ENCODE results near the gene PRSS36. TPM values are rescaled to one million over a fixed set of nuclear protein-coding genes. Genes with fewer than 3 reads are reported as not detected.
"Not testable (repeated sequence)": the region's sequence is repeated elsewhere in the genome, so short reads cannot be mapped to it uniquely, and the experiment has no call there.

PRSS36 gene
- 1 to 10 TPM in 2 of 3 donors, under 1 TPM in 1; 0.78 to 1.4 (median 1.2) TPM for polyA plus RNA-seq (ENCODE audit: insufficient read length in 3 of 3)

DNA sequence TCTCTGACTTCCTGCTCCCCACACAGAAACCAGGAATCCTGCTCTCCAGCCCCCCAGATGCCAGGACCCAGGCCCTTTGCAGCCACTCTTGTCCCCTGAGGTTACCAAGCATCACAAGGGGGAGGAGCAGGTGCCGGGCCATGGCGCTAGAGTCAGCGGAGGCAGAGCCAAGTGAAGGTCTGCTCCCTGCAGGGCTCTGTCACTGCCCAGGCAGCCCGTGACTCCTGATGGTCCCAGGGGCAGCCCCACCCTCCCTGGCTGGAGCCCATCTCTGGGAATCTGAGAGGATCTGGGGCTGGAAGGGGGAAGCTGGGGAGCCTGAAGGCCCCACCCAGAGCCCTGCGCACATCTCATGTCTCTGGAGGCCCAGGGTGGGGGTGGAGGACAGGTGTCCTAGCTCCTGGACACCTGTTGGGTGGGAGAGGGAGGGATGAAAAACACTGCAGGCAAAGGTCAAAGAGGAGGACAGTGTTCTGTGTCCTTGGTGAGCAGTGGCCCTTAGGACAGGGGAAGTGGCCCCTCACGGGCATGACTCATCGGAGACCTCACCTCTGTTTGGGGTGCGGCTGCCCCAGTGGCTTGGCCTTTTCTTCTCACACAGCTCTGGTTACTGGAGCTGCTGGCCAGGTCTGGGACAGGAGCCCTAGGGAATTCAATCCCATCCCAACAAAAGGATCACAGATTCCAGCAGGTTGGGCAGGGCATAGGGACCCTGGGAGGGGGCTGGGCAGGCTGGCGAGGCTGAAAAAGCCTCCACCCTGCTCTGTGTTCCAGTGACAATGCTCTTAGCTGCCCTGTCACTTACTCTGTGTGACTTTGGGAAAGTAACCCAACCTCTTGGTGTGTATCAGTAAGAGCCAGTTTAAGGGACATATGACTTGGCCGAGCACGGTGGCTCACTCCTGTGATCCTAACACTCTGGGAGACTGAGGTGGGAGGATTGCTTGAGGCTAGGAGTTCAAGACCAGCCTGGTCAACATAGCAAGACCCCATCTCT is at the start of gene PRSS36:
PRSS36 (minus strand) TSS at position 173 of the 997 bp plus-strand sequence; CDS start at position 142, 31 bp downstream.
- DNase-seq (ENCODE audit: low read depth in 3 of 3, low spot score in 2 of 3), result no peak

DNA sequence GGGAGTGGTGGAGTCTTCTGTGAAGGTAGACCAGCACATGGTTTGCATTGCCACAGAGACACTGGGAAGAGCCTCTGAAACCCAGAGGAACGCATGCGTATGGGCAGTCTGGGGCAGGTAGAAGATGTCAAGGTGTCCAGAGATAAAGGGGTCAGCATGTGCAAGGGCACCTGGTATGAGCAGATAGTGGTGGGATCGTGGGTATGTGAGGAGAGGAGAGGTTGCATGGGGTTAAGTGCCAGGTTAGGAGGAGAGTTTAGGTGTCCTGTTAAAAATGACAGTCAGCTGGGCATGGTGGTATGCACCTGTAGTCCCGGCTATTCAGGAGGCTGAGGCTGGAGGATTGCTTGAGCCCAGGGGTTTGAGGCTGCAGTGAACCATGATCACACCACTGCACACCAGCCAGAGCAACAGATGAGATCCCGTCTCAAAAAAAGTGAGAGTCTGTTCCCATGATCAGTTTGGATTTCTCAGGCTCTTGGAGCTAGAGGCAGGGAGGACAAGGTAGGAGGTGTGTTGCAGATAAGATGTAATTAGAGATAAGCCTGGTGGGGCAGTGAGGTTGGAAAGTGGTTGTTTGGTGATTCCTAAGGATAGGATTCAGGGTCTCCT is 49.7 kb upstream of the PRSS36 start:
- no peak for DNase-seq (ENCODE audit: low read depth in 3 of 3, low spot score in 2 of 3)

DNA sequence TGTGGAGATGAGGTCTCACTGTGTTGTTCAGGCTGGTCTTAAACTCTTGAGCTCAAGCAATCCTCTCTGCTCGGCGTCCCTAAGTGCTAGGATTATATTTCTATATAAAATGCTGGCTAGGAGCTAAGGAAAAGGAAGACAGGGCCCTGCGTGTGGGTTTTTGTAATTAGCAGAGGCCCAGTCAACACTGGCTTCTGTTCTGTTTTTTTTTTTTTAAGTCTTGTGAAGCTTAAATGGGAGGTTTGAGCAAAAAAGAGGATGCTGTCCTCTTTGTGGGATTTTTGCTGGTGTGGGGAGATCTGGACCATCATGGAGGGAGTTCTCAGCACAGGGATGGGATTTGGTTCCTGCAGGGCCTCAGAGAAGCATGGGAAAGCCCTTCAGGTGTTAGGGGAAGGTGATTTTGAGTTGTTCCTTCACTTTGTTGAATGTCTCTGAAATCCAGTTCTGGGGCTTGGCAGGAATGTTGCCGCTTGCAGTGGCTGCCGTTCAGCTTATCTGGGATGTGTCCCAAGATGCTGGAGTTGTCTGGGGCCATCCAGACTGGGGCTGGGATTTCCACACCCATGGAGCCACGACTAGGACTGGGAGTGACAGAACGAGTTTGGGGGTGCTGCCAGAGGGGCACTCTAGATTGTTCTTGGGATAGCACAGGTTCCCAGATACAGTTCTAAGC is 48.5 kb upstream of the PRSS36 start:
- no peak for DNase-seq (ENCODE audit: low read depth in 3 of 3, low spot score in 2 of 3)

DNA sequence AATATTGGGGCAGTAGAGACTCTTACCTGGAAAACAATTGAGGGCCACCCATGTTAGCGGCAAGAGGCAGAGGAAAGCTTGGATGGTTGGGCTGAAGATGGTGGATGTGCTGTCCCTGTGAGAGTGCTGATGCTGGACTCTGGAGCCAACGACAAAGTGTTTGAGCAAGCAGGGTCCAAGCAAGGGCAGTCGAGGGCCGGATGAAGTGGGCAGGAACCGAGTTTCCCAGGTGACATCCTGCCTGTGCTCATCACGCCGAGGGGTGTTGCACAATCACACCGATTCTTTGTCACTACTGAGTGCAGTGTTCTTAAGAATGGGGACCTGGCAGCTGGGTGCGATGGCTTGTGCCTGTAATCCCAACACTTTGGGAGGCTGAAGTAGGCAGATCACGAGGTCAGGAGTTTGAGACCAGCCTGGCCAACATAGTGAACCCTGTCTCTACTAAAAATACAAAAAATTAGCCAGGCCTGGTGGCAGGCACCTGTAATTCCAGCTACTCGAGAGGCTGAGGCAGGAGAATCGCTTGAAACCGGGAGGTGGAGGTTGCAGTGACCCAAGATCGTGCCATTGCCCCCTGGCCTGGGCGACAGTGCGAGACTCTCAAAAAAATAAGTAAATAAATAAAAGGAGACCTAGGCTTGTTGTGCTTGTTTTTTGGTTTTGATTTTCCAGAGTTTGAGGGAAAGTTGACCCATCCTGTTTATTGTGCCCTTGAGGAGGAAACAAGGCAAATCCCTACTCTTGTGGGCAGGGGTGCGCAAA is 46.6 kb upstream of the PRSS36 start:
- DNase-seq (ENCODE audit: low read depth in 3 of 3, low spot score in 2 of 3), result no peak

DNA sequence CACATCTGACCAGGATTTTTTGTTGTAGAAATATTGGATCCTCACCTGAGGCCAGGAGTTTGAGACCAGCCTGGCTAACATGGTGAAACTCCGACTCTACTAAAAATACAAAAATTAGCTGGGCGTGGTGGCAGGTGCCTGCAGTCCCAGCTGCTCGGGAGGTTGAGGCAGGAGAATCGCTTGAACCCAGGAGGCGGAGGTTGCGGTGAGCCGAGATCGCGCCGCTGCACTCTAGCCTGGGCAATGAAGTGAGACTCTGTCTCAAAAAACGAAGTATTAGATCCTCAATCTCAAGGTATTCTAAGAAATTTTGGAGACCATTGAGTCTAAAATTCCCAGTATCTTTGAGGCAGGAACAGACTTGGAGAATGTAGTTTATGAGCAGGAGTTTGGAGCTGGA is 46.0 kb upstream of the PRSS36 start:
- DNase-seq (ENCODE audit: low read depth in 3 of 3, low spot score in 2 of 3), result not testable (repeated sequence)

DNA sequence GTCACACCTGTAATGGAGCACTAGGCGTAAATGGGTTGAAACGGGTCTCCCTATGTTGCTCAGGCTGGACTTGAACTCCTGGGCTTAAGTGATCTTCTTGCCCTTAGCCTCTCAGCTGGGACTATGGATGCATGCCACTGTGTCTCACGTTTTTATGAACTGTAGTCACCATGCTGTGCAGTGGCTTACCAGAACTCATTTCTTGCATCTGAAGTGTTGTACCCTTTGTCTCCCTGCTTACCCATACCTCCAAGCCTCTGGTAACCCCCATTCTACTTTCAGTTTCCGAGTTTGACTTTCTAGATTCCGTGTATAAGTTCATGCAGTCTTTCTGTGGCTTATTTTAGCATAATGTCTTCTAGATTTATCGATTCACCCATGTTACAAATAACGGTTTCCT is 45.0 kb upstream of the PRSS36 start:
- DNase-seq (ENCODE audit: low read depth in 3 of 3, low spot score in 2 of 3), result no peak

DNA sequence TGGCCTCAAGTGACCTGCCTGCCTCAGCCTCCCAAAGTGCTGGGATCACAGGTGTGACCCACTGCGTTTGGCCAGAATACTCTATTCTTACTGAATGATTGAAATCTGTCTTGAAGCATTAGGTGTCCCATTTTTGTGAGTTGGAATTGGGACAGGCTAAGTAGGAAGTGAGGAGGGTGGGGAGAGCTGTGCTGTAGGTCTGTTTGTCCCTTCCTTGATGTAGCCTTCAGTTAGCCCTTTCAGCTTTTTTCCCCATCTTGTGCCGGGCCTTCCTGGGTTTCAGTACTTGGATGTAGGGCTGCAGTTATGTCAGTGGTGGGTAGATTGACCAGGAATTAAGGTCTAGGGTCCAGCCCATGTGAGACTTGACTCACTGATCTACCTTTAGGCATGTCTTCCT is 44.0 kb upstream of the PRSS36 start:
- no peak for DNase-seq (ENCODE audit: low read depth in 3 of 3, low spot score in 2 of 3)

DNA sequence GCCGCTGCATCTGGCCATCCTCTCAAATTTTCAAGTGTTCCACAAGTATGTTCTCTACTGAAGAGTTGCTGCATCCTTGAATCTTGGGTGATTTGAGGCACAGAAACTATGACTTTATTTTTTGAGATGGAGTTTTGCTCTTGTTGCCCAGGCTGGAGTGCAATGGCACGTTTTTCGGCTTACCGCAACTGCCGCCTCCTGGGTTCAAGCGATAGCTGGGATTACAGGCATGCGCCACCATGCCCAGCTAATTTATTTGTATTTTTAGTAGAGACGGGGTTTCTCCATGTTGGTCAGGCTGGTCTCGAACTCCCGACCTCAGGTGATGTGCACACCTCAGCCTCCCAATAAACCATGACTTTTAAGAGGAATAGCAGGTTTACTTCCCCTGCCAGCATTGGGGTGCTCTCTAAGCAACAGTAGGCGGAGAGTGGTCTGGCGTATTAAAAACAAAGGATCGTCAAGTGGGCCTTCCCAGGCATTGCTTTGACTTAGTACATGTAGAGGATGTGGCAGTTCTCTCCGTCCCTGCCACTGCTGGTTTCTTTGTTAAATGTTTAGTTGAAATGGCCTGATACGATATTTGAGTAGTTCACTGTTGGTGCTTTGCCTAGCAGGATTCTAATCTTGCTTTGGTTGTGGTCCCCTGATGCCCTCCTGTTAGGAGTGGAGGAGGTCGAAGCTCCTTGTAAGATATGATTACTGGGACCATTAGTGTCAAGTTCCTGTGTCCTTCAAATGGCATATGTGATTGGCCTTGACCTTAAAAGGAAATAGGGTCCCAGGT is 43.2 kb upstream of the PRSS36 start:
- no peak for DNase-seq (ENCODE audit: low read depth in 3 of 3, low spot score in 2 of 3)

DNA sequence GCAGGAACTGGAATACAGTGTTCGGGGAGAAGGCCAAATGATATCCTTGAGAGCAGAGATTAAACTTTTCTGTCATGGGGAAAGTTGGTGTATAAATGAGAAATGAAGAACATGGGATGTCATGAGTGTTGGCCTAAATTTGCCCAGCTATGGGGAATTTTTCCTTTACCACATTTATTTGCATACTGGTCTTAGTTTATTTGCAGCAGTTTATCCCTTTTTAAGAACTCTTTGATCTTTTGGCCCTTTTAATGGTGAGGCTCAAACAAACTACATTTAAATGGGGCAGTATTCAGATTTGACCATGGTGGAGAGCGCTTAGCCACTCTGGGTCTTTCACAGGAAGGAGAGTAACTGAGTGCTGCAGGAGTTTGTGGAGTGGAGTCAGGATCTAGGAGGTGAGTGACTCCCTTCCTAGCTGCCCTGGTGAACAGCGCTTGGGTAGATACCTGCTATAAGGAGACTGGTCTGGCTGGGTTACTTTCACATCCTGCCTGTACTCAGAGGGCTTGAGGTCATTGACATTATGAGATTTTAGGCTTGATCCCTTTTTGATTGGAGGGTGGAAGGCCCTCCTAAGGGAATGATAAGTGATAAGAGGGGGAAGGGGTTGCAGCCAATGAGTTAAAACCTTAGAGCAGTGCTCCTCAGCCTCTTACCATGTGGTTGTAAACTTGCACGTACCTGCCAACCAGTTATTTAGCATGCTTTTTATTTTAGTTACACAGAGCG is 42.0 kb upstream of the PRSS36 start:
- DNase-seq (ENCODE audit: low read depth in 3 of 3, low spot score in 2 of 3), result no peak

DNA sequence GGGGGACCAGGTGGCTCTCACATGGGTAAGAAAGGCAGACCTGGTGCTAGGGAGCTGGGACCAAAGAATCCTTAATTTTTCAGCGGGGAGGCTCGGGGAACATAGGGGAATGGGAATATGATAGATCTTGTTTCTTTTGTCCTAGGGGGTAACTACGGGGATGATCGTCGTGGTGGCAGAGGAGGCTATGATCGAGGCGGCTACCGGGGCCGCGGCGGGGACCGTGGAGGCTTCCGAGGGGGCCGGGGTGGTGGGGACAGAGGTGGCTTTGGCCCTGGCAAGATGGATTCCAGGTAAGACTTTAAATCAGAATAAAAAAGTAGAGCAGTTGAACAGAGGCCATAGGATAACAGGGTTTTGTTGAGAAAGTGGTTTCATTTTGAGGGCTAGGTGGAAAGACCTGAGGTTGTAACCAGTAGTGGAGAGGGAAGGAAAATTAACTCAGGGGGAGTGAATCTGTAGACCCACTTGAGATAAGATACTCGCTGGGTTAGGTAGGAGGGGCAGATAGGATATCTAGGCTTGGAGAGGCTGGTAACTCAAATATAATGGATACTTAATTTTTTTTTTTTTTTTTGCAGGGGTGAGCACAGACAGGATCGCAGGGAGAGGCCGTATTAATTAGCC is 41.1 kb upstream of the PRSS36 start:
- DNase-seq (ENCODE audit: low read depth in 3 of 3, low spot score in 2 of 3), result no peak

DNA sequence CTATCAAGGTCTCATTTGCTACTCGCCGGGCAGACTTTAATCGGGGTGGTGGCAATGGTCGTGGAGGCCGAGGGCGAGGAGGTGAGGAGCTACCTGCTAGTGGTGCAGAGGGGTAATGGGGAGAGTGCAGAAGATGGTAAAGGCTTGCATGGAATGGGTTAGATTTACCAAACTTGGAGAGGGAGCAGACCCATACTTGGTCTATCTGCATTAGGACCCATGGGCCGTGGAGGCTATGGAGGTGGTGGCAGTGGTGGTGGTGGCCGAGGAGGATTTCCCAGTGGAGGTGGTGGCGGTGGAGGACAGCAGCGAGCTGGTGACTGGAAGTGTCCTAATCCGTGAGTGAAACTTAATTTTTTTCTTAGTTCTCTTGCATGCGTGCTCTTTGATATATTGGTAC is 40.2 kb upstream of the PRSS36 start:
- DNase-seq (ENCODE audit: low read depth in 3 of 3, low spot score in 2 of 3), result no peak

DNA sequence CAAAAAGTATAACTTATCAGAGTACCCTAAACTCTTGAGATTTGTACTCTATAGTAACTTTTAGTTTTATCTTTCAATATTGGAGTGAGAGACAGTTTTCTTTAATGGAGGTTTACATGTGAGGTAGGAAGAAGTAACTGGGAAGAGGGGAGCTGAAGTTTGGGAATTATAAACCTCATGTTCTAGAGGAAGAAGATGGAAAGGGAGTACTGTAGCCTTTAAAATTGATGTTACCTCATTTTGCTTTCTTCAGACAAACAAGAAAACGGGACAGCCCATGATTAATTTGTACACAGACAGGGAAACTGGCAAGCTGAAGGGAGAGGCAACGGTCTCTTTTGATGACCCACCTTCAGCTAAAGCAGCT is 39.5 kb upstream of the PRSS36 start:
- no peak for DNase-seq (ENCODE audit: low read depth in 3 of 3, low spot score in 2 of 3)

DNA sequence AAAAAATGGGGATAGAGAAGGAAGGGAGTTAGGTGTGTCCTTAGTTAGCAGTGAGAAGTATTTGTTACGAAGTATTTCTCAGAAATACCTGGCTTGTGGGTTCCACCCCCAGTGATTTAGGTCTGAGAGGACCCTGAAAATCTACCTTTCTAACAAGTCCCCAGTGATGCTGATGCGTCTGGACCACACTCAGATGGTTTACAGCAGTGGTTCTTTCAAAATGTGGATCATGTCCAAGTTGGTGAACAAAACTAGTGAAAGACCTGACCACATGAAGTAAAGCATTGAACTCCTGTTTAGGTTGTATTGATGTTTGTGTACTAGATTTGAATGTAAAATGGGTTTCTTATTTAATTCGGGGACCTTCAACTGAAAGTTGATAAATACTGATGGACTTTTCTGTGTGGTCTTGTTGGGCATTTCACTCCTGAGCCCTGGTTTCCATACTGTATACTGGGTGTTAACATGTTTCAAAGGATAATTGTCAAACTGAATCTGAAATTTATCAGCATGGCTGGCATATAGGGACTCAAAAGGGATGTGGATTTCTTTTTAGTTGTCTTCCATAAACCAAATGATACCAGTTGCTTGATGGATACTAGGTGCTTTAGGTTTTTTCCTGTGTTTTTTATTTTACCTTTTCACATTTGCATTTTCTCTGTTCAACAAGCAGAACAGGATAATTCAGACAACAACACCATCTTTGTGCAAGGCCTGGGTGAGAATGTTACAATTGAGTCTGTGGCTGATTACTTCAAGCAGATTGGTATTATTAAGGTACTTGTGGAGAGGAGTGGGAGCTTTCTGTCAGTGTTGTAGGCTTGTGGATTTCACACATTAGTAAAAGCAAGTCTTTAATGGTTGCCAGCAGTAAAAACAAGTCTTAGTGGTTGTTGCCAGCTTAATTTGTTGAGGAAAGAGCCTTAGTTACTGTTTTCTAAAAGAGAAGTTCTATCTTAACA is 38.9 kb upstream of the PRSS36 start:
- DNase-seq (ENCODE audit: low read depth in 3 of 3, low spot score in 2 of 3), result no peak

DNA sequence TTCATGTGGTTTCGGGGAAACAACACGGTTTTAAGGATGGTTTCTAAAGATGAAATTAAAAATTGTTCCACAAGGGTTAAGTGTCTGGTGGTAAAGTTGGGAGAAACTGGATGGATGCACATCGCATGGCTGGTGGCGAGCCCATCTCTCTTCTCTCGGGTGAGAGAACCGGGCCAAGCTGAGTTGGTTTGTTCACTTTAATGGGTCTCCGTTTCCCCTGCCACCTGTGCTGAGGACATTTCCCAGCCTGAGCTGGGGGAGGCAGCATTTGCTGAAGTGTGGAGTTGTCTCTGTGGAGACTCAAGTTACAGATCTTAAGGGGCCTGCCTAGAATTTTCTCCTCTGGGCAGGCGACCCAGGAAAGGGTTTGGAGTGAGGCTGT is 37.9 kb upstream of the PRSS36 start:
- no peak for DNase-seq (ENCODE audit: low read depth in 3 of 3, low spot score in 2 of 3)

DNA sequence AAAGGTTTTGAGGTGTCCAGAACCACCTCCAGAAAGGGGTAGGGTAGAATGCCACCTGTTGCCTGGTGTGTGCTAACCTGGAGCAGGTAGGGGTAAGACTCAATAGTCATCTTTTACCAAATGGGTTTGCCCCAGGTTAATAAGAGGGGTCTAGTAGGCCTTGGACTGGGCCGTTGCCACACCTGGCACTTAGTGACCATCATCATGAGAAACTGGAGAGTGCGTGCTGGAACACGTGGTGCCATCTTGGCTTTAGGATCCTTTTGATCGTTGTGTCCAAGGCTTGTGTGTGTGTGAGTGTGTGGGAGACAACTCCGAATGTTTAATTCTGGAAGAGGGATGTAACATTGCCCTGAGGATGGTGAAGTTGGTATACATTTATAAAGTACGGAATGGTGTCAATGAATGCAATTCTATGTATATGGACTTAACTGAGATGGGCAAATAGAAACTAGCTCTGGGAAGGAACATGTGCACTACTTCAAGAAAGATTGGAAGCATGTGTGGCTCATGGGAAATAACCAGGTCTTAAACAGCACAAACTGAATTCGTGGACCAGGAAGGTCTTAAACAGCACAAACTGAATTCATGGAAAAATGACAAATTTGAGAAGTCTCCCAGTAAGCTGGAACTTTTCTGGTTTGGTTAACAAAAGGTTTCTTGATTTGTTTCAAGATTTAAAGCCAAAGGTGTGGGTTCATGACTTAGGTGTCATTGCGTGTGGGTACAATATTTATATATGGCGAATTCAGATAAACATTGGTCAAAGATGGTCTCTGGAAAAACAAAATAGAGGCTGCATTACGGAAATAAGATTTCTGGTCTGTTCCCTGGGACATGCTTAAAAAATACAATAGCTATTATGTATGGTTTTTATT is 37.3 kb upstream of the PRSS36 start:
- no peak for DNase-seq (ENCODE audit: low read depth in 3 of 3, low spot score in 2 of 3)

DNA sequence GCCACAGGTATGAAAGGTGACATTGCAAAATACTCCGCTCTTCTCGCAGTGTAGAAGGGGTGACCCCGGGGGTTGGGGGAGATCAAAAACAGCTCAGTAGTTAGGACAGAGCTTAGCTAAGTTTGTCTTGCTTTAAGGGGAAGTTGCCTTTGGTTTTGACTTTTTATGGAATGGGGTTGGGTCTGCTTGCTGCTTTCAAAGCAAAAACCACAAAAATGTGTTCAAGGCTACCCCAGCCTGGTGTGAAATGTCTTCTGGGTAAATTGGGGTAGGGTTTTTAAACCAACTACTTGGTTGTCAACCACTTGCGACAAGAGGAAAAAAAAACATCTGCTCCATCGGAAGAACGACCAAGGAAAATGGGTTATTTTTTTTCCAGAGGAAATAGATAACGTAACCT is 36.3 kb upstream of the PRSS36 start:
- no peak for DNase-seq (ENCODE audit: low read depth in 3 of 3, low spot score in 2 of 3)

DNA sequence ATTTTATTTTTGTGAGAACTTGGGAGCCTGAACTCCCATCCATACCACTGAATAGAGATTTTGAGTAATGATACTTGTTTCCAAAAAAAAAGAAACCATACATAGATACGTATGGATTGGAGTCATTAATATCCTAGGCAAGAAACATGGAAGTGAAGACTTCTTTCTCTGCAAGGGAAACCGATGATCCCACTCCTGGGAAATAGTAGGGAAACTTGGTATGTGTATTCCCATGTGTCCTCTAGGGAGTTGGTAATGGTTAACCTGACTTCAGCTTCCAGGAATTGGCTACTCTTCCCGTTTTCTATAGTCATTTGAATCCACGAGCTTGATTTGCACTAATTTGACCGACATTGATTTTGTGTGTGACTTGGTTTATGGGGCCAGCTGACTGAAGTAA is 35.5 kb upstream of the PRSS36 start:
- DNase-seq (ENCODE audit: low read depth in 3 of 3, low spot score in 2 of 3), result no peak

Measured in right renal cortex interstitium (tissue), 3 donors.